ENCODE data around the gene TNFRSF25.
A peak's percentile ranks its signal among the peaks of the same experiment; 100 is the strongest.

The TNFRSF25 gene

DNA sequence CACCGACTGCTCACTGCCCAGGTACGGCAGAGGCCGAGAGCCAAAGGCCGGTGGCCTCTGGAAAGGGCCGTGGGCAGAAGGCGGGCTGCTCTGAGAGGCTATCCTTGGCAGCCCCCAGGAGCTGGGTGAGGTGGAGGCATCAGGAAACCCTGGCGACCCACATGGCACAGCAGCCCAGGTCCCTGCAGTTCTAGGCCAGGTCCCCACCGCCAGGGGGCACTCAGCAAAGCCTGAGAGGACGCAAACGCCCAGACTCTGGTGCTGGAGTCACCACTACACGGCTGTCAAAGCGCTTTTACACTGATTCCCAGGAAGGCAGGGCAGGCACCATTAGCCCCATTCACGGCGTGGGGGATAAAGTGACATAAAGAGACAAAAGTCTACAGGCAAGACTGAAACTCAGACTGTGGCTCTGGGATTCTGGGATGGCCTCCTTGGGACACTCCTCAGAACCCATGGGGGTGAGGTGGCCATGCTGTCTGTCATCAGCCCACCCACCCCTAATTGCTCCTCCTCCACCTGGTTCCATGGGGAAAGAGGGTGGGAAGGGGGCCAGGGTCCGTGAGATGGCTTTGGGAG lies 20.5 kb upstream of the TNFRSF25 start:
- DNase-seq: peak; percentile 86

DNA sequence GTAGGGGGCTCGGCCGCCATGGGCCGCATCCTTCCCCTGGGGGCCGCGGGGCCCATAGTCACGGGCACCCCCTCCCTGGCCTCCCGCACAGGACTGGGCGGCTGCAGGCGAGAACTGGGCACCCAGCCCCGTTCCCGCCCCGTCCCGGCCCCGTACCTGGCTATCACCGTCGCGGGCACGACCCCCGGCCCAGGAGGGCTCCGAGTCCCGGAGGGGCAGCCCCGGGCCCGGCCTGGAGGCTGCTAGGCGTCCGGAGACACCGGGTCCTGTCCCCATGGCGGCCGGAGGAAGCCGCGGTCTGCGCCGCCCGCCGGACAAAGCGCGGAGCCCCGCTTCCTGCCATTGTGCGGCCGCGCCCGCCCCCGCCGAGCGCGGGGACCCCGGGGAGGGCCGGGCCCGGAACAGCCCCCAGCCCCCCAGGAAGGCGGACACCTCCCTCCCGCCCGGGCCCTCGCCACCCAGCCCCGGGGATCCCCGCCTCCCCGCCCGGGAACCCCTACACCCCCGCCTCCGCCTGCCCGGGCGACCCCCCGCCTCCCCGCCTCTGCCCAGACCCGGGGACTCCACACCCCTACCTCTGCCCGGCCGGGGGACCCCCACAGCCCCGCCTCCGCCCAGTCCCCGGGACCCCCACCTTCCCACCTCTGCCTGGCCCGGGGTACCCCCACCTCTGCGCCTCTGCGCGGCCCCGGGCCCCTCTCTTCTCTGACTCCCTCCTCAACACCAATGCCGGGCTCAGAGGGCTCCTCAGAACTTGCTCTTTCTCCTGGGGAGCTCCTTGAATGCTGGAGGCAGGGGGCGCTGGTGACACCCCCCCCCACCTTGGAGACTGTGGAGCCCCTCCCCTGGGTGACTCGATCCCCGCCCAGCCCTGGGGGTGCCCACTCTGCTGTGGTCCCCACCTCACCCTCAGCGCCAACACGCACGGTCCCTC lies 19.5 kb upstream of the TNFRSF25 start:
- DNase-seq: no peak

DNA sequence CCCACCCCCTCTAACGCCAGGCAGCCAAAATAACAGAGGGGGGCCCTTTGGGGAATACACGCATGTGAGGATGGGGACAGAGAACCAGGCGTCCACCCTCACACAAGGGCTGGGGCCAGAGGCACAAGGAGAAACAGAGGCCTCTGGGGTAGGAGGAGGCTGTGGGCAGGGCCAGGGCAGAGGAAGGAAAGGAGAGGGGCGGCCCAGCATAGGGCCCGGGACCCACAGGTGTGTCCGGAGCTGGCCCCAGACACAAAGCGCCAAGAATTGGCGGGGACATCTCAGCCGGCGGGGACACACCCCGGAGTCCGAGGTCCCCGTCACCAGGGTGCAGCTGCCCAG lies 18.8 kb upstream of the TNFRSF25 start:
- no peak for DNase-seq

DNA sequence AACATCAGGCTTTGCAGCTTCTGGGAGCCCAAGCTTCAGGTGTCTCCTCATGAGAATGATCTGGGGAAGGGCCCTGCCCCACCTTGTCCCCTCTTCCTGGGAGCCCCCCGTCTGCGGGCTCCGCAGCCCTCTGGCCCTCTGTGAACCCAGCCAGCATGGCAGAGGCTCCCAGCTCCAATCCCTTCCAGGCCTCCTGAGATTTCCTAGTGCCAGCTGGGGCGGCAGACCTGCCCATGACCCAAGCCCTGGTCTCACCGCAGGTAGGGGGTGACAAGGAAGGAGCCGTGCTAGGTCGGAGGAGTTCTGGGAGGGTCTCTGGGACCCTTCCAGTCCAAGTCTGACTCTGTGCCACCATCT lies 17.8 kb upstream of the TNFRSF25 start:
- DNase-seq: no peak

DNA sequence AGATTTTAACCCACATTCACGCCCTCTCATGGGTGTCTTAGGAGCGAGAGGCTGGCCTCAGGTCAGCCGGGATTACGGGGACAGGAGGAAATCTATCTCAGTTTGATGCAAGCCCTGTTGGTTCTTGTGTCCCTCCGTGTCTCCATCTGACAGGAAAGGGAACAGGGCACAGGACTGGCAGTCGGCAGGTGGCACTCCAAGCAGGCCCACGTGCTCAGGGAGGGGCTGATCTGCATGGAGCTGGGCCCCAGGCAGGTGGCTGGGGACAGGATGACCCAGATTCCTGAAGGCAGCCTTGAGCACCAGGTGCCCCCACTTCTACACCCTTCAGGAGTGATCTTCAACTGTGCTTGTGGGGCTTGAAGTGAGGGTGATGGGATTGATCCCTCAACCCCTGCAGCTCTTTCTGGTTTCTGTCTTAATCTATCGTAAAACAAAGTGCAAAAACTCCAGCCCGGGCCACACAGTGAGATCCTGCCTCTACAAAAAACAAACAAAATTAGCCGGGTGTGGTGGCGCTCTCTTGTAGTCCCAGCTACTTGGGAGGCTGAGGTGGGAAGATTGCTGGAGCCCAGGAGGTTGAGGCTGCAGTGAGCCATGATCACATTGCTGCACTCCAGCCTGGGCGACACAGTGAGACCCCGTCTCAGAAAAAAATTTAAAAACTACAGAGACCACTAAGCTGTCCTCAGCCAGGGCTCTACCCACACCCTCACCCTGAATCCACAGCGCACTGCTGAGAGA lies 17.2 kb upstream of the TNFRSF25 start:
- no peak for DNase-seq

DNA sequence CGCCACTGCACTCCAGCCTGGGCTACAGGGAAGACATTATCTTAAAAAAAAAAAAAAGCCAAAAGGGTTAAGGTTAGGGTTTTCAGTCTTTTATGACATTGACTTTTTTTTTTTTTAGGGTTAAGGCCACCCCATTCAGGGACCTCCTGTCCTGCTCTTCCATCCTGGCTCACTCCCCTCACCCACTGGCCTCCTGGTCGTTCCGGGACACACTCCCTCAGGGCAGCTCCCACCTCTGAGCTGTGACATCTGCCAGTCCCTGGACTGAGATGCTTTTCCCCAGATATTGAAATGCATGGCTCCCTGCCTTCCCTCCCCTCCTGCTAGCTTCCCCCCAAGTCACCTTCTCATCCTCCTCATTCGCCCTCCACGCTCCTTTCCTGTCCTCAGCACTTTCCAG lies 15.8 kb upstream of the TNFRSF25 start:
- DNase-seq: no peak

DNA sequence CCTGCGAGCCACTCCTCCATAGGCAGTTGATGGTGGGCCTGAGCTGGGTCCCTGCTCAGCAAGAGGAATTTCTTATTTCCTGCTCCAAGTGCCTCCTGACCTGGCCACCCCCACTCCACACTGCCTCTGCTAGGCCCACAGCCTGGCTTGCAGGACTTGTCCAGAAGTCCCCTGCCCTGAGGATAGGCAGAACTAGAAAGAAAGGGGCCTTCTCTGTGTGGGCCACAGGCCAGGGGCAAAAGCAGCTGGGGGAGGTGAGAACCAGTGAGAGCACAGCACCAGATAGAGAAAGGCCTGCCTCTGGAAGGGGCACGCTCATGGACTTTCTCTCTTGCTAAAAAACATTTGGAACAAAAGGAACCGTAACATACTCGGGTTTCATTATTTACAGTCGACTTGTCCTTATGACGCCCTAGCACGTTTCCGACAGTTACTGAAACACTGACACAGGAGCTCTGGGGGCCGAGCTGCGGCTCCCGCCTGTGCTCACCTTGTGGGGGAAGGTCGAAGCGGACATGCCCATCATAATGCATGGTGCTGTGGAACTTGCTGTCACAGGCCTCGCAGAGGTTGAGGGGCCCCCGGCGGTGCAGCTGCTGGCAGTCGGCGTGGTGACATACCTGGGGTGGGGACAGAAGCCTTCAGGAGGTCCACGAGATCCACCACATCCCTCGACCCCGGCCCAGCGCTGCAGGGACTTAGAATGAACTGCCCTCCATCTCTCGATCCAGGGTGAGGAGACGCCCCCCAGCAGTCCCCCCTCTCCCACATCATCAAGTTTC lies 11.3 kb upstream of the TNFRSF25 start:
- no peak for DNase-seq

DNA sequence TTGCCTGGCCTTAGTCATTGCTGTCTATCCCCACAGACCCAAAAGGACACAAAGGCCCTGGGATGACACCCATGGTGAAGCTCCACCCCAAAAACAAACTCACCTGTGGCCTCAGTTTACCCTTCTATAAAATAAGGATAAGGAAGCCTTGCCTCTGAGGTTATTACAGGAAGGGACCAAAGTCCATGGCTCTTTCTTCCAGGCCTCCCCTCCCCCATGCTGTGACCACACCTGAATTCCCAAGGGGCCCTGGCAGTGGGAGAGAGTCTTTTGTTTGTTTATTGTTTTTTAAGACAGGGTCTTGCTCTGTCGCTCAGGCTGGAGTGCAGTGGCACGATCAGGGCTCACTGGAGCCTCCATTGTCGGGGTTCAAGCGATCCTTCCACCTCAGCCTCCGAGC lies 10.5 kb upstream of the TNFRSF25 start:
- DNase-seq: no peak

DNA sequence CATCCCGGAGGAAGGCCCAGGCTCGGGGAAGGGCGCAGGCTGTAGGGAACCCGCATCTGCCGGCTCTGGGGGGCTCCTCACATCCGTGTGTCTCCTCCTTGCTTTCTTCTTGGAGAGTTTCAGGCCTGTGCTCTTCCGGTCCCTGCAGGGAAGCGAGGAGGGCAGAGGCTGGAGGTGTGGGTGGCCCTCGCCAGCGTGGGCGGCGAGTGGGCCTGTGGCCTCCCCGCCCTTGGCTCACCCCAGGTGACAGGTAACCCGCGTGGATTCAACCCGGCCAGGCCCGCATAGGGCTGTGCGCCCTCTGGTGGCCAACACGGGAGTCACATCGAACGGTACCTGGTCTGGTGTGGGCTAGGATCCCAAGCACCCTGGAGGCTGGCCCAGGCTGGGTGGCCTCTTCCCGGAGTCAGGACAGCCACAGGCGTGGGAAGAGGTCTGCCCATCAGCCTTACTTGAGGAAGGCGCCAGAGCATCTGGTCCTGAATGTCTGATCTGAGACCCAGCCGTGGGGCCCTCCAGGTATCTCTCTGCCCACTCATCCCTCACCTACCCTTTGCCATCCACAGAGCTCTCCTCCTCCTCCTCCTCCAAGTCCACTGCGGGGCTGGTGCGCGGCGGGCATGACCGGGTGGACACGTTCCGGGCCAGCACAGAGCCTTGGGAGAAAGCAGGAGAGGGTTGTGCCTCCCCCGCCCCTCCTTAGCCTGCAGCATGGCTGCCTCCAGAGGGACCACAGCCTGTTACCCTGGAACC lies 9.6 kb upstream of the TNFRSF25 start:
- DNase-seq: peak; percentile 79

DNA sequence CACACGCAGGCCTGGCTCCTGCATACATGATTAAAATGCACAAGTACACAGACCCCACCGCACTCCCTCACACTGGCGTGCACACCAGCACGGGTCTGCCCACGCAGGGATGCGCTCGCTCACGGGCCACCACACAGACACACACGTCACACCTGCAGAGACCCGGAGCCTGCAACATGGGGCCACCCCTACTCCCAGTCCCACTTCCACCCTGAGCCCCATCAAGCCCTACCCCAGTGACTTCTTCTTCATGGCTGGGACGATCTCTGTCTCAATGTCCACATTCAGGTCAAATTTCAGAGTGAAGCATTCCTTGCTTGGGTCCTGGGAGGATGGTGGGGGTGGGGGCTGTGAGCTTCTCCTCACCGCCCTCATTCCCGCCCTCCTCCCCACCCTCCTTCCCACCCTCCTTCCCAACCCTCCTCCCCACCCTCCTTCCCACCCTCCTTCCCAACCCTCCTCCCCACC lies 8.9 kb upstream of the TNFRSF25 start:
- DNase-seq: no peak

DNA sequence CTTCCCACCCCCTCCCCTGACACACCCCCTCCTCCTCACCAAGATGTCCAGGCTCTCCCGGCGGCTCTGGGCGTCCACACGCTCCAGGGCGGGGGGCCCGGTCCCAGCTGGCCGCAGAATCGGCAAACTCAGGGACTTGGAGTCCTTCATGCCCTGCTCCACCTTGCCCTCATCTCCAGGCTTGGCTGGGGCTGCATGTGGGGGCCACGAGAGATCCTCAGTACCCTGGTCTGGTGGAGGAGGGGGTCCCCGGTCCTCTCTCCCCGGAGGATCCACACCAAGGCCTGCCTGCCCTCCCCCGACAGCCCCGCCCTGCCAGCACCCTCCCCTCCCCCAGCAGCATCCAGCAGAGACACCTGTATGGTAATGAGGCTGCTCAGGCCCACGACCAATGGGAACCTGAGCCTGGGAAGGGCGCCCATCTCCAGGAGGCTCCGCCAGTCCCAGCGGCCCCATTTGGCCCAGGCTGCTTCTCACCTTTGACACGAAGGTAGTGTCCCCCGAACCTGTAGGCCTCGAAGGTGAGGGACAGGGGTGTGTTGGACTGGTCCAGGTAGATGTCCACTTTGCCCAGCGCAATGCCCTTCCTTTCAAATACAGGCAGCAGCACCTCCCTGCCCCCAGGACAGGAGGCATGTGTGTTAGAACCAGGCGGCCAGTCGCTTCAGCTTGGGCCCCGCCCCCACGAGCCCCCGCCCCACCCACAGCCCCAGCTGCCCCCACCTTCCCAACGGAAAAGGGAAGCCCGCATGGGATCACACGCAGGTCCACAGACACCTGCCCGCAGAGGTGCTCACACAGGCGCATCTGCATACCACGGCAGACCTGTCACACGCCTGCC lies 8.2 kb upstream of the TNFRSF25 start:
- DNase-seq: no peak

DNA sequence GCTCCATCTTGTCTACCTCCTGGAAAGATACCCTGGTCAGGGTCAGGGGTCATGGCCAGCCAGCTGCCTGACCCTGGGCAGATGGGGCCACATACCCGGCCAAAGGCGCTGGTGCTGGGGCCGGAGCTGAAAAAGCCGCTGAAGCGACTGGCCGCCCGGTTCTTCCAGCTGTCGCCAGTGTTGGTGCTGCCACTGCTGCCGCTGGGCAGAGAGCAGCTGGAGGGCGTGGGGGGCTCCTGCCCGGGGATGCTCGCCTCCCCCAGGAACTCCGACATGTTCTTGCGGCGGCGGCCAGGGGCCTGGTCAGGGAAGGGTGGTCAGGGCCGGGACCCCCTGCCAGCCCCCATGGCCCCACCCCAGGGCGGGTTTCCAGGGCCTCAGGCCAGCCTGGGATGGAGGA lies 7.2 kb upstream of the TNFRSF25 start:
- DNase-seq: no peak

DNA sequence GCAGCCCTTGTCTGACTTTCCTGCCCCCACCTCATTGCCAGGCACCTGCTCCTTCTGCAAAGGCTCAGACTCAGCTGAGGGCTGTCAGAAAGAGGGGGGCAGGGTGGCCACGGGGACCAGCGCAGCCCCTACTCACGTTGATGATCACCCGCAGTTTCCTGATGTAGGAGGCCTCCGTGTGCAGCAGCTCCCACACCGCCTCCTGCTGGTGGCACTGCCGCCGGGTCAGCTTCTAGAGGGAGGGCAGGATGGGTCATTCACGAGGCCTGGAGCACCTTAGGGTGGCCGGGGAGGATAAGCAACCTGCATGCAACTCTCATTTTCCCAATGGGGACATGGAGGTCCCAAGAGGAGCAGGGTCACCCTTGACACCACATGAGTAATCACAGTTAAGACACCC lies 6.4 kb upstream of the TNFRSF25 start:
- no peak for DNase-seq

DNA sequence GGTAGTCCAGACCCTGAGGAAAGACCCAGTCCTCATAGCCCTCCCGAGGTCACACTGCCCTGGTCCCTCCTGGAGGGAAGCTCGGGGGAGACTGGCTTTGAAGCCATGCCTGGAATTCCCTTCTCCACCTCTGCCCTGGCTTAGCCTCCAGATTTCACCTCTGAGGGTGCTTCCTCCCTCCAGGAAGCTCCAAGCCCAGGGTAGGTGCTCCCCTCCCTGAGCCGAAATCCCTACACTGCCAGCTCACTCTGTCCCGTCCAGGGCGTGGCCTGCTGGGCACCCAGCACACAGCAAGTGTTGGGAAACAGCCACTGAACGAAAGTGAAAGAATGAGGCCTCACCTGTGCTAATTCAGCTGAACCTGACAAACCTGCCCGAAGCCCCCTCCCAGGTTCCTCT lies 6.0 kb upstream of the TNFRSF25 start:
- DNase-seq: no peak

DNA sequence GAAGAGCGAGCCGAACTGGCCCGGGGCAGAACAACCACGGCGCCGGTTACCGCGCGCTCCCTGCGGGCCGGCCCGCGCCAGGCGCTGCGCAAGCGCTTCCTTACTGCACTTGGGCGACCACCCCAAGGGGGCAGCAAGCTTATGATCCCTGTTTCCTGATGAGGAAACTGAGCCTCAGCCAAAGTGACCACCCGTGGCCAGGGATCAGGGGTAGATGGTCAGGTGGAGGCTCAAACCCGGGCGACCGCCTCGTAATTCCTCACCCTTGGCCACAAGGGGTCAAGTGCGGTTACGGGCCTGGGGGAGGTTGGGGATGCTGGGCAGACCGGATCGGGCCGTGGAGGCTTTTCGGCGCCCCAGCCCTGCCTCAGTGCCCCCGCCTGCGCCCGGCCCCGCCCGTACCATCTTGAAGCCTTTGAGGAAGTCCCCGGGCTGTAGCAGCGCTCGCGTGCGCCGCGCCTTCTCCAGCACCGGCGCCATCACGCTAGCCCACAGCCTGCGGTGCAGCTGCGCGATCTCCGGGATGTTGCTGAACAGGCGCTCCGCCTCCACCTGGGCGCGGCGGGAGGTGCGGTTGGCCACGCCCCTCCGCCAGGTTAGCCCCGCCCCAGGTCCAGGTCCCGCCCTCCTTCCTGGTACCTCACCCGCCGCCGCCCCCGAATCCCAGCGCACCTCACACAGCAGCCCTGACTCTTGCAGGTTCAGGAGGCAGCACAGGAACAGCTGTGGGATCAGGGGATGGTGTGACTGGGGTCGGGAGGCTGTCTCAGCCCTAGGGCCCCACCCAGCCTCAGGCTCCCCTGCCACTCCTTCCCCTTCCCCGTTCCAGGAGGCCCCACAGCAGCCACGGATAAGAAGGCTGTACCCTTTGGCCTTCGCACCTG lies 5.4 kb upstream of the TNFRSF25 start:
- DNase-seq: no peak

DNA sequence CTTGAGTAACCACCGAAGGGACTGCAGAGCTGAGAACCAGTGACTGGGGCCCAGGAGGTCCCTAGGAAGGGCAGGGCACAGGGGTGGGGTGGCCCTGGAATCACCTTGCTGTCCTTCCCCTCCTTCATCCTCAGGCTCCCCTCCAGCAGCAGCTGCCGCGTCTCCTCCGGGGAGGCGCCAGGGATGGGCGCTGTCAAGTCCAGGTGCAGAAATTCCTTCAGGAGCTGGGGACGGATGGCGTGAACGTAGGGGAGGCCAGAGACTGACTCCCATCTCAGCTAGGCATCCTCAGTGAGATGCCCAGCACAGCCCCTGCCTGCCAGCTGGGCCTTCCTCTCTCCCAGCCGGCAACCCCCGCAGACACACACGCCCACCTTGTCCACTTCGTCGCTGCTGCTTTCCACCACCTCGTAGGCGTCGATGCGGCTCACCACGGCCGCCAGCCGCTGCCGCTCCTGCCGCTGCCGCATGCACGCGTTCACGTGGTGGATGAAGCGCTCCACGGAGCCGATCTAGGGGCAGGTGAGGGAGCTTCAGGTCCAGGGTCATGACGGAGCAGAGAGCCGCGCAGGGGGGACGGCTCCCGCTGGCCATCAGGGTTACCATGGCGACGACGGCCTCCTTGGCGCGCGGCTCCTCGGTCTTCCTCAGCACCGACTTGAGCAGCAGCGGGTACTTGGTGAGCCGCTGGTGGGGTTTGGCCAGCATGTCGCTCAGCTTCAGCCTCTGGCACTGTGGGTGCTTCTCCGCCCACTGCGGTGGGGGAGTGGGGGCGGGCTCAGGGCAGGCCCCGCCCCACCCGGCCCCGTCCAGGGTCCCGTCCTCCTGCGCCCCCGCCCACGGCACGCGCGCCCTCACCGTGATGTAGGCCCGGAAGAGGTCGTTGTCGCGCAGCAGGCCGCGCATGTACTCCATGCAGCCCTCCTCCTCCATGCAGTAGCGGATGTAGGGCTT lies 4.4 kb upstream of the TNFRSF25 start:
- no peak for DNase-seq

DNA sequence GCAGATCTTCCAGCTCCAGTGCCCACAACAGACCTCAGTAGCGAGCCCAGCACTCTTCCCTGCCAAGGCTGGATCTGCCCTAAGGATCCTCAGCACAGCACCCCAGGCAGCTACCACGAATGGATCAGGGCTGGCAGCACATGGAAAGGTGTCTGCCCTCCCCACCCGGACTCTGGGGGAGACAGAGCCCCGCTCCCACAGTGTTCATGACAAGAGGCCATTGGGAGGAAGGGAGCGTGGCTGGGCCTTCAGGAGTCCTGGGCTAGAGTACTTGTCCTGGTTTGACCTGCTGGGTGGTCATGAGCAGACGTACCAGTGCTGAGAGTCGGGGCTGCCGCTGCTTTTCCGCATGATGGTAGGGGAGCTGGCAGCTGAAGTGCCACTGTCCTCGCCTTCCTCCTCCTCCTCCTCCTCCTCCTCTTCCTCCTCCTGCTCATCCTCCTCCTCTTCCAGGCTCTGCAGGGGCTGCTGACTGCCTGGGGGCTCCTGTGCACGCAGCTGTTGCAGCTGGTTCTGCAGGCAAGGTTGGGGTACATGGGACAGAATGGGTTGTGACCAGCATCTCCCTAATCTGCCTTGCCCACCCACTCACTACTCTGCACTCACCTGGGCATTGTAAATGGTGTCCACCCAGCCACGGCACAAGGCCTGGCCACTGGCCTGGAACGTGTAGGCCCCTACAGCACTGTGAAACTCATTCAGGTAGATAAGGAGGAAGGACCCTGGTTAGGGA lies 2.9 kb upstream of the TNFRSF25 start:
- no peak for DNase-seq
